ENCODE results near the gene CPN2.
A peak's percentile ranks its signal among the peaks of the same experiment; 100 is the strongest.

The CPN2 gene, protein sequence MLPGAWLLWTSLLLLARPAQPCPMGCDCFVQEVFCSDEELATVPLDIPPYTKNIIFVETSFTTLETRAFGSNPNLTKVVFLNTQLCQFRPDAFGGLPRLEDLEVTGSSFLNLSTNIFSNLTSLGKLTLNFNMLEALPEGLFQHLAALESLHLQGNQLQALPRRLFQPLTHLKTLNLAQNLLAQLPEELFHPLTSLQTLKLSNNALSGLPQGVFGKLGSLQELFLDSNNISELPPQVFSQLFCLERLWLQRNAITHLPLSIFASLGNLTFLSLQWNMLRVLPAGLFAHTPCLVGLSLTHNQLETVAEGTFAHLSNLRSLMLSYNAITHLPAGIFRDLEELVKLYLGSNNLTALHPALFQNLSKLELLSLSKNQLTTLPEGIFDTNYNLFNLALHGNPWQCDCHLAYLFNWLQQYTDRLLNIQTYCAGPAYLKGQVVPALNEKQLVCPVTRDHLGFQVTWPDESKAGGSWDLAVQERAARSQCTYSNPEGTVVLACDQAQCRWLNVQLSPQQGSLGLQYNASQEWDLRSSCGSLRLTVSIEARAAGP

GRCh38 chr3:194351080-194351672, at the start of gene CPN2:
Gene CPN2, minus strand, starts transcription at chr3:194351328. Its CDS starts 8,626 bp downstream, at chr3:194342702.
- TF ChIP-seq, protein P1, sequence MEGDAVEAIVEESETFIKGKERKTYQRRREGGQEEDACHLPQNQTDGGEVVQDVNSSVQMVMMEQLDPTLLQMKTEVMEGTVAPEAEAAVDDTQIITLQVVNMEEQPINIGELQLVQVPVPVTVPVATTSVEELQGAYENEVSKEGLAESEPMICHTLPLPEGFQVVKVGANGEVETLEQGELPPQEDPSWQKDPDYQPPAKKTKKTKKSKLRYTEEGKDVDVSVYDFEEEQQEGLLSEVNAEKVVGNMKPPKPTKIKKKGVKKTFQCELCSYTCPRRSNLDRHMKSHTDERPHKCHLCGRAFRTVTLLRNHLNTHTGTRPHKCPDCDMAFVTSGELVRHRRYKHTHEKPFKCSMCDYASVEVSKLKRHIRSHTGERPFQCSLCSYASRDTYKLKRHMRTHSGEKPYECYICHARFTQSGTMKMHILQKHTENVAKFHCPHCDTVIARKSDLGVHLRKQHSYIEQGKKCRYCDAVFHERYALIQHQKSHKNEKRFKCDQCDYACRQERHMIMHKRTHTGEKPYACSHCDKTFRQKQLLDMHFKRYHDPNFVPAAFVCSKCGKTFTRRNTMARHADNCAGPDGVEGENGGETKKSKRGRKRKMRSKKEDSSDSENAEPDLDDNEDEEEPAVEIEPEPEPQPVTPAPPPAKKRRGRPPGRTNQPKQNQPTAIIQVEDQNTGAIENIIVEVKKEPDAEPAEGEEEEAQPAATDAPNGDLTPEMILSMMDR (IDR thresholded peaks at IDR 0.05; ENCODE audit: insufficient read depth, low read depth, low read length, missing control alignments): no peak
- H3K4me3 ChIP-seq (ENCODE audit: low read length): no peak within 1 kb of the TSS
- no peak for DNase-seq (ENCODE audit: low read depth)

DNA sequence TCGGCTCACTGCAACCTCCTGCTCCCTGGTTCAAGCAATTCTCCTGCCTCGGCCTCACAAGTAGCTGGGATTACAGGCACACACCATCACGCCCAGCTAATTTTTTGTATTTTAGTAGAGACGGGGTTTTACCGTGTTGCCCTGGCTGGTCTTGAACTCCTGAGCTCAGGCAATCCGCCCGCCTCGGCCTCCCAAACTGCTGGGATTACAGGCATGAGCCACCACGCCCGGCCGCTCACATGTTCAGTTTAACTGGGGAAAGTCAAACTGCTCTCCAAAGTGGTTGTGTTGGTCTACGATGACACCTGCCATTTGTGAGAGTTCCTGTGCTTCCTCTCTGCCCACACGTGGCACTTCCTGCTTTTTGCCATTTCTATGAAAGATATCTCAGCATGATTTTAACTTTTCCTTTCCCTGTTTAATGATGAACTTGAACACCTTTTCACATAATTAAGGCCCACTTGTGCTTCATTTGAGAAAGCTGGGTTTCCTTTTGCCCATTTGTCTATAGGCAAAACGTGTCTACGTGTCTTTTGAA, 48.8 kb upstream of the CPN2 start:
- no peak overlapping the region for H3K4me3 ChIP-seq (ENCODE audit: low read length)
- DNase-seq (ENCODE audit: low read depth): no peak
- TF ChIP-seq, protein P1 (IDR thresholded peaks at IDR 0.05; ENCODE audit: insufficient read depth, low read depth, low read length, missing control alignments): no peak

DNA sequence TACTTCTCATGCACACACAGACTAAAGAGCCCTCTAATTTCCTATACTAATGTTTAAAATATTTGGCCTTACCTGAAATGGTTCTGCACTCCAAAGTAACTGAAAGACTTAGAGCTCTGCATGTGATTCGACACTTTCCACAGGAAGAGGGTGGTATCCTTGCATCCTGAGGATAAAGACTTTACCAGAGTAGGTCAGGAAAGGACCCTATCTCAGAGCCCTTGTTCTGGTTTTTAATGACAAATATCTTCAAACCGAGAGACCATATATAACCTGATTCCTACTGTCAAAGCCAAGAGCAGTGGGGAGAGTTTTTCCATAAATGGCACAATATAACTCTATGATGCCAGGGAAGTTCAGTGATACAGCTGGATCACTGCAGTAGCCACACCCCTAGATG, 48.0 kb upstream of the CPN2 start, which contains the start of gene GP5:
Gene GP5, minus strand, starts transcription at position 101 of the 400 bp plus-strand sequence. CDS start 984 bp downstream, outside the sequence.
- TF ChIP-seq, protein P1 (IDR thresholded peaks at IDR 0.05; ENCODE audit: insufficient read depth, low read depth, low read length, missing control alignments): no peak
- no peak for DNase-seq (ENCODE audit: low read depth)
- no peak within 1 kb of the TSS for H3K4me3 ChIP-seq (ENCODE audit: low read length)

- no peak overlapping the region for H3K4me3 ChIP-seq (ENCODE audit: low read length)
- DNase-seq (ENCODE audit: low read depth): peak; percentile 8
- TF ChIP-seq, protein P1 (IDR thresholded peaks at IDR 0.05; ENCODE audit: insufficient read depth, low read depth, low read length, missing control alignments): no peak
Observed at GRCh38 chr3:194397757-194398312, 46.7 kb upstream of the CPN2 start.

DNA sequence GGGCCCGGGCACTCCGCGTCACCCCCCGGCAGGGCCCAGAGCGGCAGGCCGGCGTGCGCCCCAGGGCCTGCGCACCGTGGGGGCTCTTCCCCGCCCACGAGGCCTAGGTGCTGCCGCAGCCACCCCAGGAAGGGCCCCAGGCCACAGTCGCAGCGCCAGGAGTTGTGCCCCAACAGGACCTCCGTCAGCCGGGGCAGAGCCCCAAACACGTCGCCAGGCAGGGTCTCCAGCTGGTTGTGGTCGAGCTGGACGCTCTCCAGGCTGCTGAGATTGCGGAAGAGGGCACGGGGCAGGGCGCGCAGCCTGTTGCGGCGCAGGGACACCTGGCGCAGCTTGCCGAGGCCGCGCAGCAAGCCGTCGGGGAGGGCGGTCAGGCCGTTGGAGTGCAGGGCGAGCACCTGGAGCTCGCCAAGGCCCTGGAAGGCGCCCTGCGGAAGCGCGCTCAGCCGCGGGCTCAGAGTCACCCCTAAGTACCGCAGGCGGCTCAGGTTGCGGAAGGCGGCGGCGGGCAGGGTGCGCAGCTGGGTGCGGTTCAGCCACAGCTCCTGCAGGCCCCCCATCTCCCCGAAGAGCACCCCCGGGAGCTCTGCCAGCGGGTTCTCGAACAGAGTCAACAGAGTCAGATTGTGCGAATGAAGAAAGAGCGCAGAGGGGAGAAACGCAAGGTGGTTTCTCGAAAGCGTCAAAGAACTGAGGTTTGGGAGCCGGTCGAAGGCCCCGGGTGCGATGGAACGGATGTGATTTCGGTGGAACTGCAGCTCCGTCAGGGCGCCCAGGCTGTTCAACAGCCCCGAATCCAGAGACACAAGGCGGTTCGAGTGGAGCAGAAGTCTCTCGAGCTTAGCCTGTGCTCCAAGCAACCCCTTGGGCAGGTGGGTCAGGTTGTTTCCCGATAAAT, 46.0 kb upstream of the CPN2 start:
- TF ChIP-seq, protein P1 (IDR thresholded peaks at IDR 0.05; ENCODE audit: insufficient read depth, low read depth, low read length, missing control alignments): no peak
- peak; percentile 64 for DNase-seq (ENCODE audit: low read depth)
- H3K4me3 ChIP-seq (ENCODE audit: low read length): no peak overlapping the region

- no peak for DNase-seq (ENCODE audit: low read depth)
- H3K4me3 ChIP-seq (ENCODE audit: low read length): no peak overlapping the region
- TF ChIP-seq, protein P1 (IDR thresholded peaks at IDR 0.05; ENCODE audit: insufficient read depth, low read depth, low read length, missing control alignments): no peak
Observed at GRCh38 chr3:194396539-194396858, 45.4 kb upstream of the CPN2 start.
